Measurements from ENCODE around the gene RUFY3. TPM values are rescaled to one million over a fixed set of nuclear protein-coding genes. Genes with fewer than 3 reads are reported as not detected.
A peak's percentile ranks its signal among the peaks of the same experiment; 100 is the strongest.
"Not testable (repeated sequence)": the region's sequence is repeated elsewhere in the genome, so short reads cannot be mapped to it uniquely, and the experiment has no call there.

The RUFY3 gene
- total RNA-seq, 1 donor from 2014 or later, result 74.9 TPM

GRCh38 chr4:70725633-70726032 is 3.9 kb downstream of the RUFY3 start:
- H3K27ac Mint-ChIP-seq, result no peak overlapping the region

GRCh38 chr4:70726515-70726914 is 4.8 kb downstream of the RUFY3 start:
- H3K9me3 Mint-ChIP-seq; H3K27ac Mint-ChIP-seq; DNase-seq (ENCODE audit: extremely low spot score, unreplicated experiment); H3K4me3 Mint-ChIP-seq; H3K27me3 Mint-ChIP-seq; H3K36me3 Mint-ChIP-seq: not testable (repeated sequence)
- H3K4me1 Mint-ChIP-seq (ENCODE audit: unreplicated experiment), result peaks cover 22% of the 10 kb centered on the region

More at GRCh38 chr4:70725633-70726032, 3.9 kb downstream of the RUFY3 start:
- TF ChIP-seq CTCF (conservative IDR thresholded peaks at IDR 0.05), result no peak
- Mint-ChIP-seq H3K9me3 (no peaks in the 10 kb centered on the region), H3K4me1 (ENCODE audit: unreplicated experiment) (peaks cover 24% of the 10 kb centered on the region), H3K27me3 (no peaks in the 10 kb centered on the region), H3K36me3 (peaks cover 9% of the 10 kb centered on the region), H3K4me3 (no peak overlapping the region)
- no peak for DNase-seq (ENCODE audit: extremely low spot score, unreplicated experiment)

GRCh38 chr4:70728091-70728490 is 6.3 kb downstream of the RUFY3 start:
- no peak for TF ChIP-seq CTCF (conservative IDR thresholded peaks at IDR 0.05)
- Mint-ChIP-seq H3K9me3 (no peaks in the 10 kb centered on the region), H3K27me3 (no peaks in the 10 kb centered on the region), H3K27ac (no peak overlapping the region), H3K4me1 (ENCODE audit: unreplicated experiment) (peaks cover 13% of the 10 kb centered on the region), H3K4me3 (no peak overlapping the region), H3K36me3 (peaks cover 13% of the 10 kb centered on the region)
- no peak for DNase-seq (ENCODE audit: extremely low spot score, unreplicated experiment)

- not testable (repeated sequence) for DNase-seq (ENCODE audit: extremely low spot score, unreplicated experiment); H3K4me3 Mint-ChIP-seq; H3K27me3 Mint-ChIP-seq; H3K9me3 Mint-ChIP-seq; H3K36me3 Mint-ChIP-seq; H3K27ac Mint-ChIP-seq
- peaks cover 13% of the 10 kb centered on the region for H3K4me1 Mint-ChIP-seq (ENCODE audit: unreplicated experiment)
Observed at GRCh38 chr4:70732878-70733277, 11.1 kb downstream of the RUFY3 start.

GRCh38 chr4:70734168-70734954 is 12.6 kb downstream of the RUFY3 start:
- Mint-ChIP-seq H3K36me3 (peaks cover 4% of the 10 kb centered on the region), H3K4me3 (peak overlapping the region; percentile 16), H3K9me3 (no peaks in the 10 kb centered on the region), H3K27me3 (no peaks in the 10 kb centered on the region), H3K27ac (peak overlapping the region; percentile 40), H3K4me1 (ENCODE audit: unreplicated experiment) (peaks cover 13% of the 10 kb centered on the region)
- TF ChIP-seq CTCF (conservative IDR thresholded peaks at IDR 0.05), result no peak
- no peak for DNase-seq (ENCODE audit: extremely low spot score, unreplicated experiment)

- TF ChIP-seq CTCF (conservative IDR thresholded peaks at IDR 0.05), result no peak
- DNase-seq (ENCODE audit: extremely low spot score, unreplicated experiment), result no peak
- H3K9me3 Mint-ChIP-seq, result no peaks in the 10 kb centered on the region
- H3K36me3 Mint-ChIP-seq, result peaks cover 4% of the 10 kb centered on the region
- no peak overlapping the region for H3K4me3 Mint-ChIP-seq
- H3K4me1 Mint-ChIP-seq (ENCODE audit: unreplicated experiment), result peaks cover 15% of the 10 kb centered on the region
- H3K27me3 Mint-ChIP-seq, result no peaks in the 10 kb centered on the region
- H3K27ac Mint-ChIP-seq, result peak overlapping the region; percentile 40
Observed at GRCh38 chr4:70734971-70735370, 13.2 kb downstream of the RUFY3 start.

All from type B pancreatic cell (in vitro differentiated cells).